ENCODE data around the gene C3orf52.
"Not testable (repeated sequence)": the region's sequence is repeated elsewhere in the genome, so short reads cannot be mapped to it uniquely, and the experiment has no call there.

The C3orf52 gene

GRCh38 chr3:112061152-112061551 is 25.0 kb upstream of the C3orf52 start:
- Histone ChIP-seq H3K4me3 (replicated peaks; ENCODE audit: low read depth, low read length) (no peak overlapping the region), H3K36me3 (ENCODE audit: control insufficient read depth, insufficient read depth, low read length) (no peaks in the 10 kb centered on the region), H3K27me3 (replicated peaks; ENCODE audit: control insufficient read depth, insufficient read depth, low read length) (no peaks in the 10 kb centered on the region)
- TF ChIP-seq CTCF (IDR thresholded peaks at IDR 0.05; ENCODE audit: insufficient read depth, low read length, poor library complexity, severe bottlenecking), result no peak
- no peak for DNase-seq (ENCODE audit: extremely low read depth, insufficient read length)

- DNase-seq (ENCODE audit: extremely low read depth, insufficient read length); H3K4me3 ChIP-seq (replicated peaks; ENCODE audit: low read depth, low read length); H3K36me3 ChIP-seq (ENCODE audit: control insufficient read depth, insufficient read depth, low read length); H3K27me3 ChIP-seq (replicated peaks; ENCODE audit: control insufficient read depth, insufficient read depth, low read length): not testable (repeated sequence)
These were observed 13.7 kb upstream of the C3orf52 start for GRCh38 chr3:112072387-112073060.

GRCh38 chr3:112074006-112074405 is 12.2 kb upstream of the C3orf52 start:
- no peak for DNase-seq (ENCODE audit: extremely low read depth, insufficient read length)

GRCh38 chr3:112074616-112075497 is 11.3 kb upstream of the C3orf52 start:
- H3K4me3 ChIP-seq (replicated peaks; ENCODE audit: low read depth, low read length), result no peak overlapping the region
- DNase-seq (ENCODE audit: extremely low read depth, insufficient read length), result no peak
- no peak for TF ChIP-seq CTCF (IDR thresholded peaks at IDR 0.05; ENCODE audit: insufficient read depth, low read length, poor library complexity, severe bottlenecking)
- no peaks in the 10 kb centered on the region for H3K36me3 ChIP-seq (ENCODE audit: control insufficient read depth, insufficient read depth, low read length)
- H3K27me3 ChIP-seq (replicated peaks; ENCODE audit: control insufficient read depth, insufficient read depth, low read length), result no peaks in the 10 kb centered on the region

More at GRCh38 chr3:112074006-112074405, 12.2 kb upstream of the C3orf52 start:
- no peak overlapping the region for H3K4me3 ChIP-seq (replicated peaks; ENCODE audit: low read depth, low read length)
- no peaks in the 10 kb centered on the region for H3K27me3 ChIP-seq (replicated peaks; ENCODE audit: control insufficient read depth, insufficient read depth, low read length)
- no peak for TF ChIP-seq CTCF (IDR thresholded peaks at IDR 0.05; ENCODE audit: insufficient read depth, low read length, poor library complexity, severe bottlenecking)
- H3K36me3 ChIP-seq (ENCODE audit: control insufficient read depth, insufficient read depth, low read length), result no peaks in the 10 kb centered on the region

GRCh38 chr3:112078125-112079083 is 7.8 kb upstream of the C3orf52 start:
- H3K4me3 ChIP-seq (replicated peaks; ENCODE audit: low read depth, low read length), result no peak overlapping the region
- TF ChIP-seq CTCF (IDR thresholded peaks at IDR 0.05; ENCODE audit: insufficient read depth, low read length, poor library complexity, severe bottlenecking), result no peak
- H3K36me3 ChIP-seq (ENCODE audit: control insufficient read depth, insufficient read depth, low read length), result no peaks in the 10 kb centered on the region
- DNase-seq (ENCODE audit: extremely low read depth, insufficient read length), result no peak
- no peaks in the 10 kb centered on the region for H3K27me3 ChIP-seq (replicated peaks; ENCODE audit: control insufficient read depth, insufficient read depth, low read length)

All from GM06990 (cell line).